SIG-M5 treated with dmso at 0.1 percent for 504 hours (cell line): Measurements from ENCODE around the gene SPEM2.
A peak's percentile ranks its signal among the peaks of the same experiment; 100 is the strongest.

Source experiments
- DNase-seq: peaks from one replicate; lab custom pipeline; 2025; ENCODE audit not compliant: unreplicated experiment; lab: John Stamatoyannopoulos, UW

The SPEM2 gene

GRCh38 chr17:7403977-7404736 lies 21.3 kb upstream of the SPEM2 start, which contains the start of gene TMEM256:
TMEM256 (minus strand) TSS chr17:7404097; CDS start chr17:7404084, 13 bp downstream.
- DNase-seq: peak; percentile 99

GRCh38 chr17:7404737-7405349 lies 20.6 kb upstream of the SPEM2 start:
- DNase-seq: no peak

DNA sequence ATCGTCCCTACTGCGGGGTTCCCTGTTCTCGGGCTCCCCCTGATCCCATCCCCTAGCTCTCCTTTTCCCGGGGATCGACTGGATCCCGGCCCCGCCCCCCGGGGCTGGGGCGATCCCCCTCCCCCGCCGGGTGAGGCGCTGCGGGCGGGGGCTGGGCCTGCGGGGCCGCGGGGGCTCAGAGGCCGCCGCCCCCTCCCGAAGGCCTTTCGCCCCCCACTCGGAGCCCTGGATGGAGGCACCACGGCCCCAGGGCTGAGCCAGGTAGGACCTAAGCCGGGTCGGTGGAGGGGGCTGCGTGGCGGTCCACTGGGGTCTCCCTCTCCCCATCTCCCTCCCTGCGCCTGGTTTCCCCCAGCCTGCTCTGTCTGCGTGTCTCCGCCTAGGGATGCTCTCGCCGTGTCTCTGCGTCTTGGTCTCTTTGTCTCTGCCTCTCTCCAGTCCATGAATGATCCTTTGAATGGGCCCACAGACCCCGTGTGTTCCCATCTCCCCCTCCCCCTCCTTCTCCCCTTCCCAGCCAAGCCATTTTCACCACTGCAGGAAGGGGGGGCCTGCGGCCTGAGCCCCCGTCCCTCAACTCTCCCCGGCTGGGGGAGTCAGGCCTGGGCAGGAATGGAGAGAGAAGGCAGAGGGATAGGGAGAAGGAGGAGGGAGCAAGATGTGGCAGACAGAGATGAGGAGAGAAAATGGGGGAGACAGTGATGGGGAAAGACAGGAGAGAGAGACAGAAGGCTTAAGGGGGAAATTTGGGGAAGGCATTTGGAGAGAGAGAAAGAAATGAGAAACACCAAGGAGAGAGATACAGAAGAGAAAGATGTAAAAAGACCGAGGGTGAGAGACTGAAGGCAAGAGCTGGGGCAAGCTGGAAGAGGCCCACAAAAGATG lies 19.8 kb upstream of the SPEM2 start:
- DNase-seq: no peak

DNA sequence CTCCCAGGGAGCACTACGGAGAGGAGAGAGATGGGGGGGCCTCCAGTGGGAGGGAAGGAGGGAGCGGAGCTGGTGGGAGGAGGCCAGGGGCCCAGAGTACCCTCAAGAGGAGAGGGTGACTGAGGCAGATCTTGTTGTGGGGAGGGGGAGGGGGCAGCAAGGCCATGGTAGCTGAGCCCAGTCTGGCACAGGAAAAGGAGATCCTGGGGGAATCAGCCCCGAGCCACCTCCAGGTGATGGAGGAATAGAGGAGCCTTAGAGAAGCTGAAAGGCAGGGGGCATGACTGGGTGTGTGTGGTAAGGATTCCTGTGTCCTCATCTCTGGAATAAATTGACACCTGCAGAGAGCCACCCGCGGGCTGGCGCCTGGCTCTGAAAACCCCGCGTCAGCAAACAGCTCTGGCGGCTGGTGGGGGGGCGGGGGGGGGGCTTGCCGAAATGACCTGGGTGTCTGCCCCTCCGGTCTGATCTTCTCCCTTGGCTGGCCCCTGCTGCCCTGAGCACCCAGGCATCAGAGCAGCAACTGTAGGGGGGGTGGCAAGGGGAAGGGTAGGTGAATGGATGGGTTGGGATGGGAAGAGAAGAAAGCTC lies 19.1 kb upstream of the SPEM2 start:
- DNase-seq: no peak

GRCh38 chr17:7407082-7407481 lies 18.3 kb upstream of the SPEM2 start:
- no peak for DNase-seq

DNA sequence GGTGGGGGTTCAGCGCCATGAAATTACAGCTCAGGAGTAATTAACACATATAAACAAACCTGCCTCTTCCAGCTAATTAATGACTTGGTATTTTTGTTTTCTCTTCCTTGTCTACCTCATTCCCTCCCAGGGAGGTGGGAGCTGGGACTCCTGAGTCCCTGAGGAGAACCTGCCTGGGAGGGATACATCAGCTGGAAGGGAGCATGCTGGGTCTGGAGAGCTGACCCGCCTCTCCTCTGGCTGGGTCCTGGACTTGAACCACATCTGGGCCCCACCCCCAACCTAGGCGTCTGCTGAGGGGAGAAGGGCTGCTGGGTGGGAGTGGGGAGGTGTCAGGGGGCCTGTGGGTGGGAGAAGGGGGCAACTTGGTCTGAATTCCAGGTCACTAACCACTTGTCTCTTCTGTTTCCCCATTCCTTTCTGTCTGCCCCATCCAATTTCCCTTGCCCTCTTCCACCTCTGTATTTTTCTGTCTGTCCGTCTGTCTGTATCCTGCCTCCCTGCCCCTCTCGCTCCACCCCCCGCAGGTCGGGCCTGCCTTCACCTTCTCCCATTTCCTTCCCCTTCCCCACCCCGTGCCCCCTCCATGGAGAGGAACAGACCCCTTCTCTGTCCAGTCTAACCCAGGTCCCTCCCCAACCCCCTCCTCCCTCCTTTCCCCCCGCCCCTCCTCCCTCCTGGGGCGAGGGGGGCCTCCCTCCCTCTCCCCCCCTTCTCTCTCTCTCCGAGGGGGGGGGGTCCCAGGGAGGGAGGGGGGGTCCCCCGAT lies 17.7 kb upstream of the SPEM2 start, which contains the start of gene NLGN2:
Gene NLGN2, plus strand, starts transcription at position 361 of the 767 bp plus-strand sequence. CDS start 411 bp downstream, outside the sequence.
- no peak for DNase-seq

GRCh38 chr17:7408252-7408727 lies 17.1 kb upstream of the SPEM2 start:
- DNase-seq: no peak

DNA sequence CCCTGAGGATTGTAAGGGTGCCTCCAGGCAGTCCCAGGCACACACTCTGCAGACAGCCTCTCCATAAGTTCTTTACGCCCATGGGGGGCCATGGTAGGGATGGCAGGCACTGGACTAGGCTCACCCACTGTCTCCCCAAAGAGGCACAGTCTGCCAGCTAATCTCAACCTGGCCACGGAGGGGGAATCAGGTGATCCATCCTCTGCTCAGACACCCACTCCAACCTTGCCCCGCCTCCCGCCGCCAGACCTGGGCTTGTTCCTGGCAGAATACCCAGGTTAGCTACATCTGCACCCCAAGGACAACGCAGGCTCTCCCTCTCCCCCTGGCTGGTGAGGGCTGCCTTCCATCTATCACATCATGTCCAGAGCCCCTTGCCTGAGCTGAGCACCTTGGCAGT lies 16.6 kb upstream of the SPEM2 start:
- DNase-seq: no peak

GRCh38 chr17:7409716-7410115 lies 15.7 kb upstream of the SPEM2 start:
- no peak for DNase-seq

- no peak for DNase-seq
These were observed 14.6 kb upstream of the SPEM2 start for GRCh38 chr17:7410634-7411426.

- DNase-seq: no peak
These were observed 14.0 kb upstream of the SPEM2 start for GRCh38 chr17:7411427-7411750.

- DNase-seq: no peak
These were observed 11.9 kb upstream of the SPEM2 start for GRCh38 chr17:7413346-7413985.

DNA sequence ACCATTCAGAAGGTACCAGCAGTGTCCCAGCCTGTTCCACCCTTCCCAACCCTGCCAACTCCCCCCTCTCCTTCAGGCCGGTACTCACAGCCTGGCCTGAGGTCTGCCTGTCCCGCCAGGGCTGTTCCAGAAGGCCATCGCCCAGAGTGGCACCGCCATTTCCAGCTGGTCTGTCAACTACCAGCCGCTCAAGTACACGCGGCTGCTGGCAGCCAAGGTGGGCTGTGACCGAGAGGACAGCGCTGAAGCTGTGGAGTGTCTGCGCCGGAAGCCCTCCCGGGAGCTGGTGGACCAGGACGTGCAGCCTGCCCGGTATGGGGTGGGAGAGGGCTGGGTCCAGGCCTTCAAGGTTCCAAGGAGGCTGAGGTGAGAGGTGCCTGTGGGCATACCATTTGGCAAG lies 10.6 kb upstream of the SPEM2 start:
- no peak for DNase-seq

DNA sequence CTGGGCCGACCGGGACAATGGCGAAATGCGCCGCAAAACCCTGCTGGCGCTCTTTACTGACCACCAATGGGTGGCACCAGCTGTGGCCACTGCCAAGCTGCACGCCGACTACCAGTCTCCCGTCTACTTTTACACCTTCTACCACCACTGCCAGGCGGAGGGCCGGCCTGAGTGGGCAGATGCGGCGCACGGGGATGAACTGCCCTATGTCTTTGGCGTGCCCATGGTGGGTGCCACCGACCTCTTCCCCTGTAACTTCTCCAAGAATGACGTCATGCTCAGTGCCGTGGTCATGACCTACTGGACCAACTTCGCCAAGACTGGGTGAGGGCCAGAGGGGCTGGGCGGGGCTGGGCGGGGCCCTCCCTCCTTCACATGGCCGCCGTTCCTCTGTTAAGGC lies 9.6 kb upstream of the SPEM2 start:
- DNase-seq: no peak

- DNase-seq: no peak
These were observed 9.1 kb upstream of the SPEM2 start for GRCh38 chr17:7416323-7416722.

GRCh38 chr17:7417056-7417655 lies 8.3 kb upstream of the SPEM2 start:
- DNase-seq: no peak

DNA sequence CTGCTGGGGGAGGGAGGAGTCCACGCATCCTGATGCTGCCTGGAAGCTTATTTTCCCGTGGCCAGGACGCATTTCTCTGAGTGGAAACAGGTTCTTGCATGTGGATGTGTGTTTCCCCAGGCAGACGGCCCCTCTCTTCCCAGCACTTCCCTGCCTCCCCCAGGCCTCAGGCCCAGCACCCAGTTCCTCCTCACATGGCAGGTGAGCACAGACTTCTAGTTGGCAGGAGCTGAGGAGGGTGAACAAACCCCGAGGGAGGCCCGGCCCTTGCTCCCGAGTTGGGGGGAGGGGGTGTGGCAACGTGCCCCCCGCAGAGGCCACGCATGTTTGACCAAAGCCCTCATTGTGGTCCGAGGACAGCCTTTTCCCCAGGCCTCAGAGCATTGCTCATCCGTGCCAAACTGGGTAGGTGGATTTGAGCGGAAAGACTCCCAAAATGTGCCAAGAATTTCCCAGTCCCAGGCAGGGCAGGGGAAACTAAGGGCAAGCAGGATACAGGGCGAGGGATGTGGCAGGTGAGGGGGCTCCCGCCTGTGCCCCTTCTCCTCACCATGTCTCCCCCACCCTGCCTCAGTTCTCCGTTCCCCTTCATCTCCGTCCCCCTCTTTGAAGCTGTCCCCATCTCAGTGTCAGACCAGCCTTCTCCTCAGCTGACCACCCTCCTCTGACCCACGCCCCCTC lies 6.8 kb upstream of the SPEM2 start:
- DNase-seq: no peak
